Esophagus muscularis mucosa (tissue), 4 donors: ENCODE measurements around the gene RSU1.

Experiments
- EP300 ChIP-seq: sonication (generic); formaldehyde crosslinking; IDR thresholded peaks from one replicate; pipeline ENCODE4 v1.6.1; 2017; ENCODE audit warnings: antibody characterized with exemption
- POLR2A ChIP-seq: fragments of 450-650 bp; IDR thresholded peaks from one replicate; pipeline ENCODE4 v1.6.1; 2017; ENCODE audit warnings: antibody characterized with exemption, moderate library complexity, mild to moderate bottlenecking, low read depth
- POLR2AphosphoS5 ChIP-seq, 2 donors: sonication (generic); formaldehyde crosslinking; IDR thresholded peaks; one replicate each; pipeline ENCODE4 v1.6.1; 2017; ENCODE audit warnings: antibody characterized with exemption in 2 of 2
- TF ChIP-seq, protein P1 (sequence below), 3 experiments: fragments of 200-600 bp in 2 of 3; fragments of 450-650 bp in 1 of 3; sonication (generic) in 2 of 3; IDR thresholded peaks; one replicate each; pipeline ENCODE4 v1.5.1; 2017 to 2019; ENCODE audit warnings: antibody characterized with exemption in 3 of 3, mild to moderate bottlenecking in 2 of 3, moderate library complexity in 1 of 3

DNA sequence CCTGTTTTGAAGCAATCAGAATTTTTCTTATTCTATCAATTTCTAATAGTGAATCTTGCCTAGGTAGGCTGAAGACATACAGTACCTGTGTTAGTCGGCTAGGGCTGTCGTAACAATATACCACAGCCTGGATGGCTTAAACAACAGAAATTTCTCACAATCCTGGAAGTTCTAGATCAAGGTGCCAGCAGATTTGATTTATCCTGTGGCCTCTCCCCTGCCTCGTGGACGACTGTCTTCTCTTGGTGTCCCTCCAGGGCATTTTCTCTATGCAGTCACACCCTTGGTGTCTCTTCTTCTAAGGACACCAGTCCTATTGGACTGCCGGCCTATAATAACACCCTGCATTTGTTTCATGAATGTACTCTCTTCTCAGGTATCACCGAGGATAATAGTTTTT is 1.8 kb upstream of the RSU1 start:
- TF ChIP-seq POLR2A (no peak), POLR2AphosphoS5 (IDR thresholded peaks at IDR 0.05) (no peak), EP300 (no peak)
- TF ChIP-seq, protein P1, sequence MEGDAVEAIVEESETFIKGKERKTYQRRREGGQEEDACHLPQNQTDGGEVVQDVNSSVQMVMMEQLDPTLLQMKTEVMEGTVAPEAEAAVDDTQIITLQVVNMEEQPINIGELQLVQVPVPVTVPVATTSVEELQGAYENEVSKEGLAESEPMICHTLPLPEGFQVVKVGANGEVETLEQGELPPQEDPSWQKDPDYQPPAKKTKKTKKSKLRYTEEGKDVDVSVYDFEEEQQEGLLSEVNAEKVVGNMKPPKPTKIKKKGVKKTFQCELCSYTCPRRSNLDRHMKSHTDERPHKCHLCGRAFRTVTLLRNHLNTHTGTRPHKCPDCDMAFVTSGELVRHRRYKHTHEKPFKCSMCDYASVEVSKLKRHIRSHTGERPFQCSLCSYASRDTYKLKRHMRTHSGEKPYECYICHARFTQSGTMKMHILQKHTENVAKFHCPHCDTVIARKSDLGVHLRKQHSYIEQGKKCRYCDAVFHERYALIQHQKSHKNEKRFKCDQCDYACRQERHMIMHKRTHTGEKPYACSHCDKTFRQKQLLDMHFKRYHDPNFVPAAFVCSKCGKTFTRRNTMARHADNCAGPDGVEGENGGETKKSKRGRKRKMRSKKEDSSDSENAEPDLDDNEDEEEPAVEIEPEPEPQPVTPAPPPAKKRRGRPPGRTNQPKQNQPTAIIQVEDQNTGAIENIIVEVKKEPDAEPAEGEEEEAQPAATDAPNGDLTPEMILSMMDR (IDR thresholded peaks at IDR 0.05): no peak
